Prostate gland (tissue), 2 donors: Measurements from ENCODE around the gene EXOC5. TPM values are rescaled to one million over a fixed set of nuclear protein-coding genes. Genes with fewer than 3 reads are reported as not detected.

Experiments used
- DNase-seq: peaks from one replicate; pipeline ENCODE4 v3.0.0-alpha.2; 2019; ENCODE audit warnings: low spot score
- H3K27ac ChIP-seq, 2 donors: fragments of 200-600 bp; sonication (generic); 2 replicates each; pipeline ENCODE4 v1.5.1; 2017 to 2019
- H3K27me3 ChIP-seq: fragments of 200-600 bp; sonication (generic); replicated peaks from 2 replicates; pipeline ENCODE4 v1.5.1; 2019; ENCODE audit not compliant: insufficient read depth
- H3K36me3 ChIP-seq, 2 donors: fragments of 200-600 bp; sonication (generic); 1 replicate in 1 of 2; 2 replicates in 1 of 2; pipeline versions ENCODE4 v1.5.1 to v1.8.1; 2017 to 2019
- H3K4me1 ChIP-seq: fragments of 200-600 bp; sonication (generic); replicated peaks from 2 replicates; pipeline ENCODE4 v1.5.1; 2019
- H3K4me3 ChIP-seq, 2 donors: fragments of 200-600 bp; sonication (generic); 2 replicates each; pipeline ENCODE4 v1.5.1; 2017 to 2019
- H3K9me3 ChIP-seq: fragments of 200-600 bp; sonication (generic); 2 replicates; pipeline ENCODE4 v1.5.1; 2017
- POLR2A ChIP-seq: fragments of 450-650 bp; IDR thresholded peaks from one replicate; pipeline ENCODE4 v1.6.1; 2016; ENCODE audit warnings: antibody characterized with exemption, mild to moderate bottlenecking
- POLR2AphosphoS5 ChIP-seq: sonication (generic); formaldehyde crosslinking; IDR thresholded peaks from one replicate; pipeline ENCODE4 v1.6.1; 2017; ENCODE audit warnings: antibody characterized with exemption
- whole genome bisulfite sequencing: methylation state at CpG from one replicate; pipeline ENCODE4 v1.1.5; 2018; 5-methylcytosine and 5-hydroxymethylcytosine counted together
- intact Hi-C: fragments of 100-400 bp; cut with DNase I; formaldehyde crosslinking; loops from one replicate; pipeline ENCODE4 v1.14.2; 2022
- total RNA-seq, 2 donors: library from RNA; depleted of rRNA; stranded (reverse); fragments of >200 nt; gene quantifications; one replicate each; pipeline ENCODE4 v1.1.0, GENCODE V29; 2016
- TF ChIP-seq, protein P1 (sequence below), 4 experiments: fragments of 200-600 bp in 2 of 4; fragments of 450-650 bp in 2 of 4; sonication (generic) in 2 of 4; IDR thresholded peaks; 1 replicate in 3 of 4; 2 replicates in 1 of 4; pipeline ENCODE4 v1.5.1; 2016 to 2019; ENCODE audit warnings: antibody characterized with exemption in 4 of 4, mild to moderate bottlenecking in 2 of 4, moderate library complexity in 2 of 4

Gene EXOC5
- total RNA-seq, 2 donors from 2014 or later = 27.4 to 48.7 TPM

DNA sequence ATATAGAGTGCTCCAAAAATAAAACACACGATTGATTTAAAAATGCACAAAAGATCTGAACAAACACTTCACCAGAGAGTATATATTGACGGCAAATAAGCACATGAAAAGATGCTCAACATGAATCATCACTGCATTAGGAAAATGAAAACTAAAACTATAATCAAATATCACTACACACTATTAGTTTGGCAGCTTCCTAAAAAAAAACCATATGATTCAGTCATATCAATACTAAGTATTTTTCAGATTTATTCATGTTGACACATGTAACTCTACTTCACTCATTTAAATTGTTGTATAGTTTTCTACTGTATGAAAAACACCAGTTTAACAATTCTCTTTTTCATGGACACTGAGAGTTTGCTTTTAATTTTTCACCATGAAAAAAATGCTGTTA lies 41.6 kb downstream of the EXOC5 start:
- intact Hi-C loops = no loop called here
- Histone ChIP-seq H3K4me1 (no peaks in the 10 kb centered on the region), H3K9me3 (no peaks in the 10 kb centered on the region), H3K4me3 (no peak overlapping the region), H3K27ac (no peak overlapping the region), H3K36me3 (no peaks in the 10 kb centered on the region), H3K27me3 (no peaks in the 10 kb centered on the region)
- TF ChIP-seq, protein P1, sequence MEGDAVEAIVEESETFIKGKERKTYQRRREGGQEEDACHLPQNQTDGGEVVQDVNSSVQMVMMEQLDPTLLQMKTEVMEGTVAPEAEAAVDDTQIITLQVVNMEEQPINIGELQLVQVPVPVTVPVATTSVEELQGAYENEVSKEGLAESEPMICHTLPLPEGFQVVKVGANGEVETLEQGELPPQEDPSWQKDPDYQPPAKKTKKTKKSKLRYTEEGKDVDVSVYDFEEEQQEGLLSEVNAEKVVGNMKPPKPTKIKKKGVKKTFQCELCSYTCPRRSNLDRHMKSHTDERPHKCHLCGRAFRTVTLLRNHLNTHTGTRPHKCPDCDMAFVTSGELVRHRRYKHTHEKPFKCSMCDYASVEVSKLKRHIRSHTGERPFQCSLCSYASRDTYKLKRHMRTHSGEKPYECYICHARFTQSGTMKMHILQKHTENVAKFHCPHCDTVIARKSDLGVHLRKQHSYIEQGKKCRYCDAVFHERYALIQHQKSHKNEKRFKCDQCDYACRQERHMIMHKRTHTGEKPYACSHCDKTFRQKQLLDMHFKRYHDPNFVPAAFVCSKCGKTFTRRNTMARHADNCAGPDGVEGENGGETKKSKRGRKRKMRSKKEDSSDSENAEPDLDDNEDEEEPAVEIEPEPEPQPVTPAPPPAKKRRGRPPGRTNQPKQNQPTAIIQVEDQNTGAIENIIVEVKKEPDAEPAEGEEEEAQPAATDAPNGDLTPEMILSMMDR (IDR thresholded peaks at IDR 0.05) = no peak
- no peak for TF ChIP-seq POLR2A
- no peak for TF ChIP-seq POLR2AphosphoS5
- DNase-seq = no peak
- 78% methylated on average over 2 of the region's 2 CpGs for WGBS

DNA sequence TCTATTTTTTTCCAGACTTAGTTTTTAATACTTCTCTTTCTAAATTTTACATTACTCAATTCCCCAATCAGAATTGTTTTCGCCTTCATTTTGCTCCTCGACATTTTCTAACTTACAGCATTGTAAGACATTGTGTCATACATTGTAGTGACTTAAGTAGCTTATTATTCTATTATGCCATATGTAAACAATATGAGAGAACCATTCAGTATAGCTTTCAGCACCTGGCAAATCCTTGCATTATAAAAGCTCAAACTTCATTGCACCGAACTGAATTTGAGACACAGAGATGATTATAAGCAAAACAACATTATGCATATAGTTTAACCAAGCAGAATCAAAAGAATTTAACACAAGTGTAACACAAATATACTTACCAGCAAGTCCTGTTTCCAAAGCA lies 46.8 kb downstream of the EXOC5 start:
- TF ChIP-seq POLR2A = no peak
- TF ChIP-seq, protein P1 (IDR thresholded peaks at IDR 0.05) = no peak
- no peak for TF ChIP-seq POLR2AphosphoS5
- no peaks in the 10 kb centered on the region for H3K4me1 ChIP-seq
- DNase-seq = no peak
- no peaks in the 10 kb centered on the region for H3K36me3 ChIP-seq
- H3K27me3 ChIP-seq = no peaks in the 10 kb centered on the region
- WGBS = 96% methylated on average over 3 of the region's 3 CpGs
- no peaks in the 10 kb centered on the region for H3K9me3 ChIP-seq
- intact Hi-C loops = no loop called here
- no peak overlapping the region for H3K27ac ChIP-seq
- no peak overlapping the region for H3K4me3 ChIP-seq

DNA sequence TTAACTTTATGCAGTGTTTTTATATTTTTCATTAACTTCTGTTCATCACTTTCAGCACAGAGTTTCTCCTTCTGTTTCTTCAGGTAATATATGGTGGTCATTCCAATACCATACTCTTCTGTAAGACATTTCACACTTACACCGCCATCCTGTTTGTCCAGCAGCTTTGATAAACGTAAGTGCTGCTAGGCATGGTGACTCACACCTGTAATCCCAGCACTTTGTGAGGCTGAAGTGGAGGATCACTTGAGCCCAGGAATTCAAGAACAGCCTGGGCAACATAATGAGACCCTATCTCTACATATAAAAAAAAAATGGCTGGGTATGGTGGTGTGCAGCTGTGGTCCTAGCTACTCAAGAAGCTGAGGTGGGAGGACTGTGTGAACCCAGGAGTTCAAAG lies 55.8 kb downstream of the EXOC5 start:
- Histone ChIP-seq H3K9me3 (no peaks in the 10 kb centered on the region), H3K27ac (no peak overlapping the region), H3K4me1 (no peaks in the 10 kb centered on the region), H3K4me3 (no peak overlapping the region), H3K36me3 (no peaks in the 10 kb centered on the region), H3K27me3 (no peaks in the 10 kb centered on the region)
- TF ChIP-seq POLR2AphosphoS5 = no peak
- no peak for TF ChIP-seq POLR2A
- TF ChIP-seq, protein P1 (IDR thresholded peaks at IDR 0.05) = no peak
- no peak for DNase-seq
- 92% methylated on average over 2 of the region's 2 CpGs for WGBS
- intact Hi-C loops = no loop called here

DNA sequence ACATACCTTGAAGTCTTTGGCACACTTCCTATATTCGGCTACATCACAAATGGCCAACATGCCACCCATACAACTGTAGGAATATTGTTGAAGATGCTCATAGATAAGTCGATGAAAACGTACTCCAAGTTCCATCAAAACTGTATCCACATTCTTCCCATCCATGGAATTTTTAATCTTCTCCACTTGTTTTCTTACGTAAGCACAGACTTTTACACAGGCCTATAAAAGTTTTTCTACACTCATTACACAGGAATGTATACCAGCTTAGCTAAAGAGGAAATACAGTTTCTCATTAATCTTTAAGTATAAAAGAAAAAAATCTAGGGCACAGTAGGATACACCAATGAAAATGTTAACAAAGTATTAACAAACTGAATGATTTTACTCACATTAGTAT lies 59.1 kb downstream of the EXOC5 start:
- H3K36me3 ChIP-seq = no peaks in the 10 kb centered on the region
- H3K4me3 ChIP-seq = no peak overlapping the region
- H3K9me3 ChIP-seq = no peaks in the 10 kb centered on the region
- H3K27ac ChIP-seq = no peak overlapping the region
- no peak for DNase-seq
- 58% methylated on average over 4 of the region's 4 CpGs for WGBS
- TF ChIP-seq POLR2A = no peak
- TF ChIP-seq, protein P1 (IDR thresholded peaks at IDR 0.05) = no peak
- TF ChIP-seq POLR2AphosphoS5 = no peak
- no peaks in the 10 kb centered on the region for H3K4me1 ChIP-seq
- intact Hi-C loops = no loop called here
- no peaks in the 10 kb centered on the region for H3K27me3 ChIP-seq

DNA sequence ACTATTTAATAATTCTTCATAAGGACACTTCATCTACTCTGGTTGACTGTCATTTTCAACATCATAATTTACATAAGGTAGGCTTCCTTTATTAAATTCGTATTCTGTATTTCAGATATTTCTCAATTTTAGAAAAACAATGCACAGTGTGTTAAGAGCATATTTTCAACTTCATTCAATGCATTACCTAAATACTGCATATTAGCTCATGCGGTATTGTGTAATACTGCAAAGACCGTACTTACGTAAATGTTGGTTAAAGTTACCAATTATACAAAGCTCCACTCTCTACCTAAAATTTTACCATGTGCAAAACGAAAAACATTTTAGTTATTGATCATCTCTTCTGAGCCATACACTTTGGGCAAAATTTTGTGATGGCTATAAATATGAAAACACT lies 62.8 kb downstream of the EXOC5 start:
- no peaks in the 10 kb centered on the region for H3K4me1 ChIP-seq
- no peak for DNase-seq
- no peaks in the 10 kb centered on the region for H3K36me3 ChIP-seq
- intact Hi-C loops = no loop called here
- TF ChIP-seq POLR2AphosphoS5 = no peak
- TF ChIP-seq, protein P1 (IDR thresholded peaks at IDR 0.05) = no peak
- TF ChIP-seq POLR2A = no peak
- no peaks in the 10 kb centered on the region for H3K27me3 ChIP-seq
- H3K4me3 ChIP-seq = no peak overlapping the region
- H3K9me3 ChIP-seq = no peaks in the 10 kb centered on the region
- 93% methylated on average over 5 of the region's 5 CpGs for WGBS
- H3K27ac ChIP-seq = no peak overlapping the region
